Measurements from ENCODE around the gene KLK5. TPM values are rescaled to one million over a fixed set of nuclear protein-coding genes. Genes with fewer than 3 reads are reported as not detected.

KLK5 gene, protein sequence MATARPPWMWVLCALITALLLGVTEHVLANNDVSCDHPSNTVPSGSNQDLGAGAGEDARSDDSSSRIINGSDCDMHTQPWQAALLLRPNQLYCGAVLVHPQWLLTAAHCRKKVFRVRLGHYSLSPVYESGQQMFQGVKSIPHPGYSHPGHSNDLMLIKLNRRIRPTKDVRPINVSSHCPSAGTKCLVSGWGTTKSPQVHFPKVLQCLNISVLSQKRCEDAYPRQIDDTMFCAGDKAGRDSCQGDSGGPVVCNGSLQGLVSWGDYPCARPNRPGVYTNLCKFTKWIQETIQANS
- not detected in 2 replicates for polyA plus RNA-seq
- polyA minus RNA-seq, result not detected in 2 replicates

- no peaks in the 10 kb centered on the region for H3F3A ChIP-seq (ENCODE audit: insufficient read depth, low read length, poor library complexity, severe bottlenecking)
Measured at GRCh38 chr19:50952910-50953309, at the start of gene KLK5. Gene KLK5, minus strand, starts transcription at chr19:50953038. Its CDS starts 381 bp downstream, at chr19:50952657.

GRCh38 chr19:51002089-51002532, 49.3 kb upstream of the KLK5 start:
- Histone ChIP-seq H3K27ac (ENCODE audit: low read length) (no peak overlapping the region), H3K9ac (ENCODE audit: low read length) (no peak overlapping the region), H3K9me2 (ENCODE audit: insufficient read depth, low read length) (no peaks in the 10 kb centered on the region), H3F3A (ENCODE audit: insufficient read depth, low read length, poor library complexity, severe bottlenecking) (no peaks in the 10 kb centered on the region), H3K4me2 (ENCODE audit: low read length) (no peak overlapping the region), H3K36me3 (ENCODE audit: insufficient read depth, low read length) (no peaks in the 10 kb centered on the region), H2AFZ (ENCODE audit: low read depth, low read length) (no peak overlapping the region), H3K9me3 (ENCODE audit: low read length) (no peaks in the 10 kb centered on the region), H3K27me3 (ENCODE audit: insufficient read depth, low read depth, low read length) (no peaks in the 10 kb centered on the region), H3K79me2 (replicated peaks; ENCODE audit: insufficient read depth, low read length) (no peaks in the 10 kb centered on the region), H4K20me1 (ENCODE audit: insufficient read depth) (no peaks in the 10 kb centered on the region), H3K4me3 (ENCODE audit: low read length) (no peak overlapping the region)
- no peak for TF ChIP-seq MXI1 (conservative IDR thresholded peaks at IDR 0.05; ENCODE audit: poor library complexity, severe bottlenecking)
- TF ChIP-seq POLR2AphosphoS5 (IDR thresholded peaks at IDR 0.05), result no peak

More at GRCh38 chr19:50952910-50953309, at the start of gene KLK5:
- Histone ChIP-seq H2AFZ (ENCODE audit: low read depth, low read length) (no peak within 1 kb of the TSS), H3K9ac (ENCODE audit: low read length) (no peak within 1 kb of the TSS), H3K9me2 (ENCODE audit: insufficient read depth, low read length) (no peaks in the 10 kb centered on the region), H3K27ac (ENCODE audit: low read length) (no peak within 1 kb of the TSS), H3K9me3 (ENCODE audit: low read length) (no peaks in the 10 kb centered on the region), H4K20me1 (ENCODE audit: insufficient read depth) (no peaks in the 10 kb centered on the region), H3K36me3 (ENCODE audit: insufficient read depth, low read length) (no peaks in the 10 kb centered on the region), H3K4me2 (ENCODE audit: low read length) (no peak within 1 kb of the TSS), H3K79me2 (replicated peaks; ENCODE audit: insufficient read depth, low read length) (no peaks in the 10 kb centered on the region), H3K27me3 (ENCODE audit: insufficient read depth, low read depth, low read length) (no peaks in the 10 kb centered on the region), H3K4me3 (ENCODE audit: low read length) (no peak within 1 kb of the TSS)
- TF ChIP-seq EZH2 (IDR thresholded peaks at IDR 0.05; ENCODE audit: borderline replicate concordance, insufficient read depth, low read length, poor library complexity, severe bottlenecking) (no peak), MXI1 (conservative IDR thresholded peaks at IDR 0.05; ENCODE audit: poor library complexity, severe bottlenecking) (no peak), RAD21 (conservative IDR thresholded peaks at IDR 0.05) (no peak), TAF1 (IDR thresholded peaks at IDR 0.05; ENCODE audit: low read depth) (no peak), EP300 (conservative IDR thresholded peaks at IDR 0.05; ENCODE audit: poor library complexity, severe bottlenecking) (no peak), REST (IDR thresholded peaks at IDR 0.05; ENCODE audit: borderline replicate concordance) (no peak), POLR2AphosphoS5 (IDR thresholded peaks at IDR 0.05) (no peak), SMC3 (conservative IDR thresholded peaks at IDR 0.05; ENCODE audit: poor library complexity) (no peak)
- TF ChIP-seq, protein P1, sequence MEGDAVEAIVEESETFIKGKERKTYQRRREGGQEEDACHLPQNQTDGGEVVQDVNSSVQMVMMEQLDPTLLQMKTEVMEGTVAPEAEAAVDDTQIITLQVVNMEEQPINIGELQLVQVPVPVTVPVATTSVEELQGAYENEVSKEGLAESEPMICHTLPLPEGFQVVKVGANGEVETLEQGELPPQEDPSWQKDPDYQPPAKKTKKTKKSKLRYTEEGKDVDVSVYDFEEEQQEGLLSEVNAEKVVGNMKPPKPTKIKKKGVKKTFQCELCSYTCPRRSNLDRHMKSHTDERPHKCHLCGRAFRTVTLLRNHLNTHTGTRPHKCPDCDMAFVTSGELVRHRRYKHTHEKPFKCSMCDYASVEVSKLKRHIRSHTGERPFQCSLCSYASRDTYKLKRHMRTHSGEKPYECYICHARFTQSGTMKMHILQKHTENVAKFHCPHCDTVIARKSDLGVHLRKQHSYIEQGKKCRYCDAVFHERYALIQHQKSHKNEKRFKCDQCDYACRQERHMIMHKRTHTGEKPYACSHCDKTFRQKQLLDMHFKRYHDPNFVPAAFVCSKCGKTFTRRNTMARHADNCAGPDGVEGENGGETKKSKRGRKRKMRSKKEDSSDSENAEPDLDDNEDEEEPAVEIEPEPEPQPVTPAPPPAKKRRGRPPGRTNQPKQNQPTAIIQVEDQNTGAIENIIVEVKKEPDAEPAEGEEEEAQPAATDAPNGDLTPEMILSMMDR (IDR thresholded peaks at IDR 0.05; ENCODE audit: poor library complexity, severe bottlenecking), result no peak

All from neural cell (in vitro differentiated cells).